ENCODE results near the gene C2CD2L. TPM values are rescaled to one million over a fixed set of nuclear protein-coding genes. Genes with fewer than 3 reads are reported as not detected.

C2CD2L gene
- total and polyA plus RNA-seq, 2 donors (not counting 3 experiments of a cell fraction or from before 2014, with no cell fraction given): 9.1 to 10.4 TPM

DNA sequence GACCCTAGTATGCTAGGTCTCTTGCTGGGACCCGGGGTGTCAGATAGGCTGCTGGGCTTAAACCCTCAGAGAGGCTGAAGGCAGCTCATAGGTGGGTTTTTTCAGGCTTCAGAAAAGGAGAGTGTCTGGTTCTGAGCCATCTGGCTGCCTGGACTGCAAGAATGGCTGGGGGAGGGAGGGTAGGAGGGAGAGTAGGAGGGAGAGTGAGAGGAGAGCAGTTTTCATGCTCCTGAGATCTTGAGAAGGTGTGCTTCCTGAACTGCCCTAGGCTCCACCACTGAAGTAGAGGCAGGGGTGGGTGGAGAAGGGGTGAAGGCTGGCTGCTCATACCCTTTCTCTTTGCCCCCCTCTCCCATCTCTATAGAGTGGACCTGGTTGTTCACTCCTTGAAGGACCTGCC is 17.8 kb upstream of the C2CD2L start:
- Histone ChIP-seq H3K27ac (ENCODE audit: insufficient read depth, low read depth, low read length) (no peak overlapping the region), H4K20me1 (replicated peaks; ENCODE audit: control insufficient read depth, extremely low read depth, insufficient read depth, low read length) (peaks cover 2% of the 10 kb centered on the region), H3K9me1 (replicated peaks; ENCODE audit: control insufficient read depth, extremely low read depth, insufficient read depth, low read length) (no peaks in the 10 kb centered on the region), H3K4me3 (replicated peaks in 1 of 3; ENCODE audit: insufficient read depth in 1 of 3, low read depth in 1 of 3, low read length in 3 of 3) (no peak overlapping the region), H2AFZ (ENCODE audit: low read depth, low read length) (no peak overlapping the region), H3K4me2 (ENCODE audit: insufficient read depth, low read length) (no peak overlapping the region), H3K27me3 (ENCODE audit: control insufficient read depth in 2 of 2, insufficient read depth in 2 of 2, low read length in 2 of 2) (no peaks in the 10 kb centered on the region), H3K9me3 (replicated peaks; ENCODE audit: control insufficient read depth, insufficient read depth, low read length) (no peaks in the 10 kb centered on the region), H3K9ac (replicated peaks; ENCODE audit: extremely low read depth, insufficient read depth, low read length) (no peak overlapping the region), H3K36me3 (ENCODE audit: control insufficient read depth in 2 of 2, extremely low read depth in 1 of 2, insufficient read depth in 2 of 2, low read length in 2 of 2) (peaks cover 2 to 3% of the 10 kb centered on the region in 2 experiments), H3K79me2 (ENCODE audit: control insufficient read depth, insufficient read depth, low read length) (peaks cover 29% of the 10 kb centered on the region), H3K4me1 (ENCODE audit: control insufficient read depth, extremely low read depth, insufficient read depth, low read length) (peaks cover 27% of the 10 kb centered on the region)
- DNase-seq (ENCODE audit: low read depth, low spot score): no peak
- intact Hi-C loops (cut with micrococcal nuclease): loop anchor here (5.0 kb wide), 1 partner anchor 177 kb away; no protein-coding TSS in a partner anchor
- dilution Hi-C loops (cut with MboI; ENCODE audit: extremely low pct_ligation_motif_present, low sequenced_read_pairs): no loop called here
- FAIRE-seq: no peak
- POLR2A ChIA-PET: no interaction called here
- CTCF ChIA-PET: no interaction called here
- TF ChIP-seq POLR2AphosphoS5 (IDR thresholded peaks at IDR 0.05; ENCODE audit: insufficient read depth, low read depth, low read length): no peak
- BruUV-seq (replicated peaks): no TSS peak

DNA sequence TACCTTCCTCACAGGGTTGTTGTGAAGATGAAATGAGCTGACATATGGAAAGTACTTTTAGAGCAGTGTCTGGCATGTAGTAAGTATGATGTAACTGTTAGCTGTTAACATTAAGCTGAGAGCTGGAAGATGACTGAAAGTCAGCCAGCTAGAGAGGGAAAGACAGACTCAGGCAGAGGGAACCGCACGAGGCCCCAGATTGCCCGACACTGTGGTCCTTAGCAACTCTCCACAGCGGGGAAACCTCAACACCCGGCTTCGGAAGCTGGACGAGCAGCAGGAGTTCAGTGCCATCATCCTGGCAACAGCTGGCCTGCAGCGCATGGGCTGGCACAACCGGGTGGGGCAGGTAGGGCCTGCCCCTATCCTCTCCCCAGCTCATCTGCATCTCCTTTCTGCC is 16.0 kb upstream of the C2CD2L start:
- Histone ChIP-seq H2AFZ (ENCODE audit: low read depth, low read length) (no peak overlapping the region), H4K20me1 (replicated peaks; ENCODE audit: control insufficient read depth, extremely low read depth, insufficient read depth, low read length) (peaks cover 2% of the 10 kb centered on the region), H3K9ac (replicated peaks; ENCODE audit: extremely low read depth, insufficient read depth, low read length) (no peak overlapping the region), H3K79me2 (ENCODE audit: control insufficient read depth, insufficient read depth, low read length) (peaks cover 33% of the 10 kb centered on the region), H3K4me1 (ENCODE audit: control insufficient read depth, extremely low read depth, insufficient read depth, low read length) (peaks cover 21% of the 10 kb centered on the region), H3K27ac (ENCODE audit: insufficient read depth, low read depth, low read length) (no peak overlapping the region), H3K36me3 (ENCODE audit: control insufficient read depth in 2 of 2, extremely low read depth in 1 of 2, insufficient read depth in 2 of 2, low read length in 2 of 2) (peaks cover 2 to 3% of the 10 kb centered on the region in 2 experiments), H3K4me2 (ENCODE audit: insufficient read depth, low read length) (no peak overlapping the region), H3K9me1 (replicated peaks; ENCODE audit: control insufficient read depth, extremely low read depth, insufficient read depth, low read length) (no peaks in the 10 kb centered on the region), H3K27me3 (ENCODE audit: control insufficient read depth in 2 of 2, insufficient read depth in 2 of 2, low read length in 2 of 2) (no peaks in the 10 kb centered on the region), H3K9me3 (replicated peaks; ENCODE audit: control insufficient read depth, insufficient read depth, low read length) (no peaks in the 10 kb centered on the region), H3K4me3 (replicated peaks in 1 of 3; ENCODE audit: insufficient read depth in 1 of 3, low read depth in 1 of 3, low read length in 3 of 3) (no peak overlapping the region)
- DNase-seq (ENCODE audit: low read depth, low spot score): no peak
- intact Hi-C loops (cut with micrococcal nuclease) (no loop called here), dilution Hi-C loops (cut with MboI; ENCODE audit: extremely low pct_ligation_motif_present, low sequenced_read_pairs) (no loop called here)
- FAIRE-seq: no peak
- no TSS peak for BruUV-seq (replicated peaks)
- POLR2A ChIA-PET: interaction anchor here (0.8 kb wide), 1 partner anchor 11 kb away, joined by 3 read pairs; no protein-coding TSS in a partner anchor
- TF ChIP-seq POLR2A (IDR thresholded peaks at IDR 0.05; ENCODE audit: low read depth, low read length): peak; percentile 55
- TF ChIP-seq, protein P1, sequence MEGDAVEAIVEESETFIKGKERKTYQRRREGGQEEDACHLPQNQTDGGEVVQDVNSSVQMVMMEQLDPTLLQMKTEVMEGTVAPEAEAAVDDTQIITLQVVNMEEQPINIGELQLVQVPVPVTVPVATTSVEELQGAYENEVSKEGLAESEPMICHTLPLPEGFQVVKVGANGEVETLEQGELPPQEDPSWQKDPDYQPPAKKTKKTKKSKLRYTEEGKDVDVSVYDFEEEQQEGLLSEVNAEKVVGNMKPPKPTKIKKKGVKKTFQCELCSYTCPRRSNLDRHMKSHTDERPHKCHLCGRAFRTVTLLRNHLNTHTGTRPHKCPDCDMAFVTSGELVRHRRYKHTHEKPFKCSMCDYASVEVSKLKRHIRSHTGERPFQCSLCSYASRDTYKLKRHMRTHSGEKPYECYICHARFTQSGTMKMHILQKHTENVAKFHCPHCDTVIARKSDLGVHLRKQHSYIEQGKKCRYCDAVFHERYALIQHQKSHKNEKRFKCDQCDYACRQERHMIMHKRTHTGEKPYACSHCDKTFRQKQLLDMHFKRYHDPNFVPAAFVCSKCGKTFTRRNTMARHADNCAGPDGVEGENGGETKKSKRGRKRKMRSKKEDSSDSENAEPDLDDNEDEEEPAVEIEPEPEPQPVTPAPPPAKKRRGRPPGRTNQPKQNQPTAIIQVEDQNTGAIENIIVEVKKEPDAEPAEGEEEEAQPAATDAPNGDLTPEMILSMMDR (IDR thresholded peaks at IDR 0.05; ENCODE audit: extremely low read depth in 1 of 2, insufficient read depth in 1 of 2, low read depth in 1 of 2, low read length in 2 of 2): no peak
- CTCF ChIA-PET: interaction anchor here (1.8 kb wide), 1 partner anchor 23 kb away, joined by 3 read pairs; the partner anchor contains the start of gene VPS11
